Kasumi-1 (cell line): ENCODE measurements around the gene GTPBP2.
"Not testable (repeated sequence)": the region's sequence is repeated elsewhere in the genome, so short reads cannot be mapped to it uniquely, and the experiment has no call there.

ENCODE experiments used
- DNase-seq, 2 experiments: peaks; one replicate each; lab custom pipeline; 2025; lab: John Stamatoyannopoulos, UW

The GTPBP2 gene

GRCh38 chr6:43629104-43629504, at the start of gene GTPBP2:
GTPBP2 (minus strand) TSS chr6:43629264; CDS start chr6:43629162, 102 bp downstream.
- DNase-seq, result peak; percentile 97 to 98

GRCh38 chr6:43678341-43678740, 49.3 kb upstream of the GTPBP2 start:
- DNase-seq, result no peak

- DNase-seq, result no peak
Measured at GRCh38 chr6:43677759-43678158, 48.7 kb upstream of the GTPBP2 start.

GRCh38 chr6:43676962-43677606, 48.0 kb upstream of the GTPBP2 start:
- no peak for DNase-seq

- DNase-seq, result no peak
Measured at GRCh38 chr6:43674921-43675320, 45.9 kb upstream of the GTPBP2 start.

- DNase-seq, result no peak
Measured at GRCh38 chr6:43674291-43674690, 45.2 kb upstream of the GTPBP2 start.

- DNase-seq, result no peak
Measured at GRCh38 chr6:43673444-43674084, 44.5 kb upstream of the GTPBP2 start.

- DNase-seq, result no peak
Measured at GRCh38 chr6:43671801-43672690, 43.0 kb upstream of the GTPBP2 start.

GRCh38 chr6:43671011-43671800, 42.1 kb upstream of the GTPBP2 start:
- no peak for DNase-seq

- DNase-seq, result no peak
Measured at GRCh38 chr6:43670623-43670986, 41.5 kb upstream of the GTPBP2 start.

GRCh38 chr6:43669922-43670622, 41.0 kb upstream of the GTPBP2 start:
- peak; percentile 32 to 34 for DNase-seq

- no peak for DNase-seq
Measured at GRCh38 chr6:43669050-43669921, 40.2 kb upstream of the GTPBP2 start.

GRCh38 chr6:43668151-43669028, 39.3 kb upstream of the GTPBP2 start:
- peak; percentile 76 to 83 for DNase-seq

- DNase-seq, result peak; percentile 55 to 62
Measured at GRCh38 chr6:43667245-43668150, 38.4 kb upstream of the GTPBP2 start.

GRCh38 chr6:43666196-43666920, 37.3 kb upstream of the GTPBP2 start:
- no peak for DNase-seq

- no peak for DNase-seq
Measured at GRCh38 chr6:43665376-43665775, 36.3 kb upstream of the GTPBP2 start.

GRCh38 chr6:43662948-43663347, 33.9 kb upstream of the GTPBP2 start:
- not testable (repeated sequence) for DNase-seq

GRCh38 chr6:43658161-43658560, 29.1 kb upstream of the GTPBP2 start:
- DNase-seq, result no peak
